ENCODE data around the gene NGRN. TPM values are rescaled to one million over a fixed set of nuclear protein-coding genes. Genes with fewer than 3 reads are reported as not detected.

Gene NGRN
- total and polyA plus RNA-seq, 2 of the 8 experiments (the other 6 are each of a cell fraction or from before 2014, with no cell fraction given), result 60.1 to 101 TPM

- no peak overlapping the region for H3K9ac ChIP-seq (replicated peaks in 1 of 4; ENCODE audit: extremely low read depth in 1 of 4, low read depth in 3 of 4, low read length in 3 of 4)
- no peak for FAIRE-seq
- POLR2A ChIA-PET (ENCODE audit: partially characterized antibody), result interaction anchor here (0.6 kb wide), 1 partner anchor 80 kb away, joined by 3 read pairs; no protein-coding TSS in a partner anchor
Measured at GRCh38 chr15:90227336-90227735, 38.1 kb upstream of the NGRN start.

More at GRCh38 chr15:90227336-90227735, 38.1 kb upstream of the NGRN start:
- TF ChIP-seq GABPA (IDR thresholded peaks at IDR 0.05; ENCODE audit: borderline replicate concordance, insufficient read depth, low read length), result no peak
- no peak for TF ChIP-seq HDAC6 (IDR thresholded peaks at IDR 0.05; ENCODE audit: low read depth, low read length)
- no peak overlapping the region for H4K91ac ChIP-seq (replicated peaks; ENCODE audit: insufficient read length, low read length)
- no peak overlapping the region for H2BK20ac ChIP-seq (ENCODE audit: low read length)
- no peak overlapping the region for H2BK5ac ChIP-seq (ENCODE audit: low read depth, low read length)
- H3K4me2 ChIP-seq (ENCODE audit: insufficient read depth in 1 of 2, low read depth in 2 of 2, low read length in 2 of 2), result no peak overlapping the region
- no peak overlapping the region for H4K5ac ChIP-seq (ENCODE audit: insufficient read length, low read depth, low read length)
- H3K18ac ChIP-seq (ENCODE audit: extremely low read depth, low read length), result no peak overlapping the region
- 98% methylated on average over 7 of the region's 7 CpGs; no CpG with 5 or more reads in 1 of the 2 experiments for WGBS, 2 experiments (ENCODE audit: extremely low coverage in 1 of 2, insufficient coverage in 1 of 2, insufficient read length in 1 of 2, insufficient replicate concordance in 2 of 2, low coverage in 1 of 2, low lambda C conversion rate in 2 of 2, missing lambda C conversion rate in 1 of 2)
- H3K56ac ChIP-seq (replicated peaks; ENCODE audit: insufficient read length, low read depth, low read length), result no peak overlapping the region
- no peaks in the 10 kb centered on the region for H3K23me2 ChIP-seq (ENCODE audit: low read depth, low read length)
- no peak overlapping the region for H2BK15ac ChIP-seq (ENCODE audit: low read length)
- no peak overlapping the region for H3K27ac ChIP-seq (ENCODE audit: low read depth, low read length)
- peaks cover 0 to 2% (median under 1%) of the 10 kb centered on the region in 4 experiments; a peak in 2 of 7 replicates for H3K4me1 ChIP-seq (replicated peaks in 1 of 4; ENCODE audit: control insufficient read depth in 3 of 4, insufficient read depth in 4 of 4, low read length in 3 of 4)
- H2BK120ac ChIP-seq (replicated peaks; ENCODE audit: low read depth, low read length), result no peak overlapping the region
- H3K79me1 ChIP-seq (ENCODE audit: low read depth, low read length), result peaks cover 6% of the 10 kb centered on the region
- H3K23ac ChIP-seq (ENCODE audit: insufficient read length), result no peak overlapping the region
- no peak overlapping the region for H3K4me3 ChIP-seq (ENCODE audit: extremely low read depth in 1 of 4, insufficient read depth in 2 of 4, low read depth in 3 of 4, low read length in 4 of 4)
- no peaks in the 10 kb centered on the region for H3K79me2 ChIP-seq (ENCODE audit: control insufficient read depth in 1 of 2, insufficient read depth in 2 of 2, low read length in 2 of 2)
- H3K14ac ChIP-seq (ENCODE audit: insufficient read length), result no peak overlapping the region
- no peaks in the 10 kb centered on the region for H3K27me3 ChIP-seq (replicated peaks in 1 of 4; ENCODE audit: control insufficient read depth in 3 of 4, extremely low read depth in 1 of 4, insufficient read depth in 3 of 4, low read length in 3 of 4)
- peaks cover 0 to 7% of the 10 kb centered on the region in 2 experiments for H4K20me1 ChIP-seq (replicated peaks in 1 of 2; ENCODE audit: control insufficient read depth in 1 of 2, insufficient read depth in 2 of 2, low read length in 2 of 2)
- CTCF ChIA-PET (ENCODE audit: partially characterized antibody), result interaction anchor here (0.6 to 2.1 kb wide), 6 partner anchors 10 to 84 kb away, joined by 3 to 8 read pairs (median 4); no protein-coding TSS in a partner anchor
- no peak overlapping the region for H4K8ac ChIP-seq (ENCODE audit: extremely low read depth, insufficient read depth, low read length)
- no peak overlapping the region for H3K4ac ChIP-seq (replicated peaks; ENCODE audit: insufficient read length, low read depth, low read length)
- no peak overlapping the region for H2AFZ ChIP-seq (ENCODE audit: low read length)
- no peak overlapping the region for H2BK12ac ChIP-seq (ENCODE audit: low read depth, low read length)
- H2AK5ac ChIP-seq (ENCODE audit: low read depth, low read length), result no peak overlapping the region
- no peaks in the 10 kb centered on the region for H3K9me3 ChIP-seq (ENCODE audit: insufficient read depth in 2 of 2, low read depth in 1 of 2, low read length in 1 of 2)
- peaks cover 11 to 52% (median 36%) of the 10 kb centered on the region in 4 experiments; a peak in 7 of 8 replicates for H3K36me3 ChIP-seq (ENCODE audit: control insufficient read depth in 2 of 4, insufficient read depth in 4 of 4, low read length in 3 of 4)
- no peak for DNase-seq (ENCODE audit: low read depth in 1 of 2, low spot score in 2 of 2)
